ENCODE results near the gene LLGL1. TPM values are rescaled to one million over a fixed set of nuclear protein-coding genes. Genes with fewer than 3 reads are reported as not detected.

LLGL1 gene
- total RNA-seq, 4 donors from 2014 or later = 25.7 to 30.3 (median 28.0) TPM

GRCh38 chr17:18235743-18236256 lies 10.4 kb downstream of the LLGL1 start:
- 43 to 52% methylated on average over 7 to 13 of the region's 14 CpGs for WGBS, 2 donors
- Histone ChIP-seq H3K27me3 (no peaks in the 10 kb centered on the region), H3K36me3 (peaks cover 16 to 91% (median 30%) of the 10 kb centered on the region in 3 donors)

GRCh38 chr17:18236494-18236893 lies 11.1 kb downstream of the LLGL1 start:
- WGBS, 2 donors = 91% methylated on average over 7 of the region's 18 CpGs; no CpG with 5 or more reads in 1 of the 2 donors
- DNase-seq = no peak
- peaks cover 0 to 29% (median 9%) of the 10 kb centered on the region in 3 donors for H3K4me1 ChIP-seq
- H3K4me3 ChIP-seq = no peak overlapping the region
- H3K36me3 ChIP-seq = peaks cover 16 to 97% (median 30%) of the 10 kb centered on the region in 3 donors
- no peaks in the 10 kb centered on the region for H3K9me3 ChIP-seq
- no peaks in the 10 kb centered on the region for H3K27me3 ChIP-seq
- peak overlapping the region in 3 of 4 donors; percentile 75 to 91 (median 79) for H3K27ac ChIP-seq
- intact Hi-C loops (cut with DNase I) = no loop called here
- no peak for TF ChIP-seq POLR2A (IDR thresholded peaks at IDR 0.05)
- TF ChIP-seq, protein P1, sequence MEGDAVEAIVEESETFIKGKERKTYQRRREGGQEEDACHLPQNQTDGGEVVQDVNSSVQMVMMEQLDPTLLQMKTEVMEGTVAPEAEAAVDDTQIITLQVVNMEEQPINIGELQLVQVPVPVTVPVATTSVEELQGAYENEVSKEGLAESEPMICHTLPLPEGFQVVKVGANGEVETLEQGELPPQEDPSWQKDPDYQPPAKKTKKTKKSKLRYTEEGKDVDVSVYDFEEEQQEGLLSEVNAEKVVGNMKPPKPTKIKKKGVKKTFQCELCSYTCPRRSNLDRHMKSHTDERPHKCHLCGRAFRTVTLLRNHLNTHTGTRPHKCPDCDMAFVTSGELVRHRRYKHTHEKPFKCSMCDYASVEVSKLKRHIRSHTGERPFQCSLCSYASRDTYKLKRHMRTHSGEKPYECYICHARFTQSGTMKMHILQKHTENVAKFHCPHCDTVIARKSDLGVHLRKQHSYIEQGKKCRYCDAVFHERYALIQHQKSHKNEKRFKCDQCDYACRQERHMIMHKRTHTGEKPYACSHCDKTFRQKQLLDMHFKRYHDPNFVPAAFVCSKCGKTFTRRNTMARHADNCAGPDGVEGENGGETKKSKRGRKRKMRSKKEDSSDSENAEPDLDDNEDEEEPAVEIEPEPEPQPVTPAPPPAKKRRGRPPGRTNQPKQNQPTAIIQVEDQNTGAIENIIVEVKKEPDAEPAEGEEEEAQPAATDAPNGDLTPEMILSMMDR (IDR thresholded peaks at IDR 0.05) = no peak

More at GRCh38 chr17:18235743-18236256, 10.4 kb downstream of the LLGL1 start:
- no peak for DNase-seq
- intact Hi-C loops (cut with DNase I) = no loop called here
- Histone ChIP-seq H3K9me3 (no peaks in the 10 kb centered on the region), H3K27ac (peak overlapping the region; percentile 75 to 91 (median 78)), H3K4me1 (peaks cover 0 to 29% (median 9%) of the 10 kb centered on the region in 3 donors), H3K4me3 (no peak overlapping the region)
- no peak for TF ChIP-seq POLR2A (IDR thresholded peaks at IDR 0.05)

DNA sequence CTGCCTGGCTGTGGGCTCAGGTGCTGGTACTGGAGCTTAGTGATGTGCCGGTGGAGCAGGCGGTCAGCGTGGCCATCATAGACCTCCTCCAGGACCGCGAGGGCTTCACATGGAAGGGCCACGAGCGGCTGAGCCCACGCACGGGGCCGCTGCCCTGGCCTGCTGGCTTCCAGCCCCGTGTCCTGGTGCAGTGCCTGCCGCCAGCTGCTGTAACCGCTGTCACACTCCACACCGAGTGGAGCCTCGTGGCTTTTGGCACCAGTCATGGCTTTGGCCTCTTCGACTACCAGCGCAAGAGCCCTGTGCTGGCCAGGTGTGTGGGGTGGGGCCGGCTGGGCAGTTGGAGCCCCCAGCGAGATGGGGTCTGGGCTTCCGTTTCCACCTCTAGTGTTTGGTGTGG lies 12.0 kb downstream of the LLGL1 start:
- WGBS, 2 donors = 91% methylated on average over 13 of the region's 20 CpGs; no CpG with 5 or more reads in 1 of the 2 donors
- intact Hi-C loops (cut with DNase I) = no loop called here
- Histone ChIP-seq H3K36me3 (peaks cover 16 to 98% (median 30%) of the 10 kb centered on the region in 3 donors), H3K9me3 (no peaks in the 10 kb centered on the region), H3K4me1 (peaks cover 0 to 29% (median 9%) of the 10 kb centered on the region in 3 donors), H3K27me3 (no peaks in the 10 kb centered on the region), H3K4me3 (no peak overlapping the region), H3K27ac (no peak overlapping the region)
- TF ChIP-seq, protein P1 (IDR thresholded peaks at IDR 0.05) = no peak
- TF ChIP-seq POLR2A (IDR thresholded peaks at IDR 0.05) = no peak
- no peak for DNase-seq

GRCh38 chr17:18238299-18238698 lies 12.9 kb downstream of the LLGL1 start:
- WGBS, 2 donors = 95 to 100% methylated on average over 3 to 17 of the region's 18 CpGs
- DNase-seq = no peak
- H3K36me3 ChIP-seq = peaks cover 16 to 98% (median 30%) of the 10 kb centered on the region in 3 donors

GRCh38 chr17:18240449-18240848 lies 15.0 kb downstream of the LLGL1 start:
- intact Hi-C loops (cut with DNase I) = no loop called here

More at GRCh38 chr17:18238299-18238698, 12.9 kb downstream of the LLGL1 start:
- Histone ChIP-seq H3K27ac (no peak overlapping the region), H3K27me3 (no peaks in the 10 kb centered on the region), H3K4me3 (no peak overlapping the region), H3K9me3 (no peaks in the 10 kb centered on the region), H3K4me1 (peaks cover 0 to 37% (median 9%) of the 10 kb centered on the region in 3 donors)
- intact Hi-C loops (cut with DNase I) = no loop called here
- TF ChIP-seq POLR2A (IDR thresholded peaks at IDR 0.05) = no peak
- TF ChIP-seq, protein P1 (IDR thresholded peaks at IDR 0.05) = no peak

More at GRCh38 chr17:18240449-18240848, 15.0 kb downstream of the LLGL1 start:
- TF ChIP-seq POLR2A (IDR thresholded peaks at IDR 0.05) = no peak
- TF ChIP-seq, protein P1 (IDR thresholded peaks at IDR 0.05) = no peak
- Histone ChIP-seq H3K4me1 (peaks cover 0 to 43% (median 4%) of the 10 kb centered on the region in 3 donors), H3K27me3 (no peaks in the 10 kb centered on the region), H3K9me3 (no peaks in the 10 kb centered on the region), H3K4me3 (no peak overlapping the region), H3K27ac (no peak overlapping the region), H3K36me3 (peaks cover 13 to 98% (median 18%) of the 10 kb centered on the region in 3 donors)
- WGBS, 2 donors = 79% methylated on average over 5 of the region's 19 CpGs; no CpG with 5 or more reads in 1 of the 2 donors
- no peak for DNase-seq

Data from esophagus squamous epithelium (tissue), 5 donors.